GM21381 (cell line): Measurements from ENCODE around the gene KCNIP4.
"Not testable (repeated sequence)": the region's sequence is repeated elsewhere in the genome, so short reads cannot be mapped to it uniquely, and the experiment has no call there.

ENCODE experiments used
- ATAC-seq: cut with Tn5 transposase; IDR thresholded peaks from one replicate; pipeline ENCODE4 v1.9.1; 2021; ENCODE audit warnings: mild to moderate bottlenecking, moderate library complexity; ENCODE audit not compliant: unreplicated experiment

Gene KCNIP4

DNA sequence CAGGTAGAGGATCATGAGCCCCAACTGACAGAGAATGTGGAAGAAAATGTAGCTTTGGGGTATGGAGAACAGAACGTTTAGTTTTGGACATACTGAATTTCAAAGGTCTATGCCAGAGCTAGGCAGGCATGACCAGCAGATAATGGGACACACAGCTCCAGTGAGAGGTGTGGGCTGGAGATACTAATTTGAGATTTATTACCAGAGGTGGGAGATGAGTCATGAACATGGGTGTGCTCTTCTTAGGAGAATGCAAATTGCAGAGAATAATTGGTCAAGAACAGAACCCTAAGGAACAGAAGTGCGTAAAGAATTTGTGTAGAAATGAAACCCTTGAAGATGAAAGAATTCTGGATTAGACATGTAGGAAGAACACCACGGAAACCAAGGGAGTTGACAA lies 1123.1 kb downstream of the KCNIP4 start:
- ATAC-seq, result no peak

DNA sequence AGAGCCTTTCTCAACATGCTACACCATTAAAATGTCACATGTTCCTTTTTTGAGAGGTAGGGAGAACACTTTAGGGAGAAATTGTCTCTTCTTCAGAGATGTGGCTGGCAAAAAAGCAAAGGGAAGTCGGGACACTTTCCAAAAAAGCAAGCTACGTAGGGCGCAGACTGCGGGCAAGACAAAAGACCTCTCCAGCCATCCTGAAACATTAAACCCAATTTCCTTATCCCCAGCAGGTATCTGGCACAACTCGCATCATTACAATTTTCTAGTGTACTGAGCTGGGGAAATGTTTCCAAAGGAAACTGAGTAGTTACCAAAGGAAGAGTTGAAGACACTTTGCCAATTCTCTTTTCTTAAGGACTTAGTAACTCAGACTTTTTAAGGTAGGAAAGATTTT lies 1132.3 kb downstream of the KCNIP4 start:
- ATAC-seq, result no peak

DNA sequence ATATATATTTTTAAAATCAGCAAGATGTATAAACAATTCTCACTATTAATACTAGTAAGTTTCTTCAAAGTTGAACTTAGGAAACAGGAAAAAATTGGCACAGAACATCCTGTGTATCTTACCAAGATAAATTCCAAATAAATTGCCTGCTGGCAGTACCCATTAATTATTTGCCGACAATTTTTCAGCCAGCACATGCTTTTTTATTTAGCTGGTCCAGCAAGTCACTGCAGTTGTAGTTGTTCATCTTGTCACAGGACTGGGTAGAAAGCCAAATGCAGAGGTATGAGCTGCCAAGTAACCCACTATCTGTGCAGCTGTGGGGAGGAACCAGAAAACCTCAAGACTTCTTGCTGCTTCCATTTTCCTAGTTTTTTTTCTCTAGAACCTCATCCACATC lies 1134.9 kb downstream of the KCNIP4 start:
- no peak for ATAC-seq

DNA sequence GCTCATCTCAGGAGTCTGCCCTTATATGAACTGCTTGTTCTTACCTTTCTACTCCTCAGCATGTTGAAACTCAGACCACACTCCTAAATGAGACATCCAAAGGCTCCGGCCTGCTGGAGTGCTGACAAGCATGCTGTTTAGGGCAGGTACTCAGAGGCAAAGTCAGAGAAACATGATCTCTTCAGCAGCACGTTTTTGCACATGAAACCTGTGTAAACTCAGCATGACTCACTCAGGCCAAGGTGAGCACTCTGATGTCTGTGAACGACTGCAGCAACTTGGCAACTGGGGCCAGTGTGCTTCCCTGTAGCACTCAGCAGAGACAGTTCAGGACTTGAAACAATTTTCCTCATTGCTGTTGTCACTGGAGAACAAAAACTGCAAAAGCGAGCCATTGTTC lies 1138.8 kb downstream of the KCNIP4 start:
- ATAC-seq, result no peak

DNA sequence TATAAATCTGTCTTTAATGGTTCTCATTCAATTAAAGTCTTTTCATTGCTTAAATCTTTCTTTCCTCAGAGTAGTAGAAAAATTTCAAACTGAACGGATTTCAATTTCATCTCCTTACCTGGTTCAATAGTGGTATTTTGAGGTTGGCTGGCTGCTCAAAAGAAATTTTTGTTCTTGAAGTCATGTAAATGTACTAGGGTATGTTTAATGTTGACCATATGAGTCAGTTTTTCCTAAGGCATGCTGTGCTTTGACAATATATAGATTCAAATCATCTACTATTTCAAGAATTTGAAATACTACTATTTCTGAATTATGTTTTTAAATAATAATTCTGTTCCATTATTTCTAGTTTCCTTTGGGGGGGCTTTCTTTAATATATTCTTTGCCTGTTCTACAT lies 1142.9 kb downstream of the KCNIP4 start:
- no peak for ATAC-seq

DNA sequence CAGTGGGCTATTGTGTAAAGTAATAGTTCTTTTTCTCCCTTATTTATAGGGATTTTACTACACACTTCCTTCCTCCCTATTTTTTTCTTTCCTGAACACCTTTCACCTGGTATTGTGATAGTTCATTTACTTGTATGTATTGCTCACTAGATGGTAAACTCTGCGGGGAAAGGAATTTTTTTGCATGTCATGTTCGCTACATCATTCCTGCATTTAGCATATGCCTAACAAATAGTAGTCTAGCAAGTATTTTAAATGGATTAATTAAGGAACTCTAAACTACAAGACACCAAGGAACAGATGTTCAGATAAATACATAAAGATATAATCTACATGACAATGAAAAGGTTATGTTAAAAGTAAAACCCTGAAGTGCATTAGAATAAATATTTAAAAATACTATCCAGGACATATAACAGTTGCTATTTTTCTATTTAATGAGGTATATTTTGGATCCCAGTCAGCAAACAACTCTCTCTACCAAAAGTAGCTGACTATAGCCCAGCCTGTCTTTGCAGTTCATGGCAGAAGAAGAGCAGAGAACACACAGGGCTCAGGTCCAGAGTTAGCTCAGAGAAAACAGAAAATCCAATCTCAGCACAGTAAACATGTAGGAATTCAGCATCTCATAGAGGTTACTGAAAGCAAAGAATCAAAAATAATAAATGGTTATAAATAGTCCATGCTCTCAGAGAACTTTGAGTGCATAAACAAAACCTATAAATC lies 1160.5 kb downstream of the KCNIP4 start:
- no peak for ATAC-seq

DNA sequence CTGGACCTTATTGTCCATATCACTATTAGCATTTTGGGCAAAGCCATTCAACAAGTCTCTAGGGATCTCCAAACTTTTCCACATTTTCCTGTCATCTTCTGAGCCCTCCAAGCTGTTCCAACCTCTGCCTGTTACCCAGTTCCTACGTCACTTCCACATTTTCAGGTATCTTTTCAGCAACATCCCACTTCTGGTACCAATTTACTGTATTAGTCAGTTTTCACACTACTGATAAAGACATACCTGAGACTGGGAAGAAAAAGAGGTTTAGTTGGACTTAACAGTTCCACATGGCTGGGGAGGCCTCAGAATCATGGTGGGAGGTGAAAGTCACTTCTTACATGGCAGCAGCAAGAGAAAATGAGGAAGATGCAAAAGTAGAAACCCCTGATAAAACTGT lies 1165.4 kb downstream of the KCNIP4 start:
- not testable (repeated sequence) for ATAC-seq

DNA sequence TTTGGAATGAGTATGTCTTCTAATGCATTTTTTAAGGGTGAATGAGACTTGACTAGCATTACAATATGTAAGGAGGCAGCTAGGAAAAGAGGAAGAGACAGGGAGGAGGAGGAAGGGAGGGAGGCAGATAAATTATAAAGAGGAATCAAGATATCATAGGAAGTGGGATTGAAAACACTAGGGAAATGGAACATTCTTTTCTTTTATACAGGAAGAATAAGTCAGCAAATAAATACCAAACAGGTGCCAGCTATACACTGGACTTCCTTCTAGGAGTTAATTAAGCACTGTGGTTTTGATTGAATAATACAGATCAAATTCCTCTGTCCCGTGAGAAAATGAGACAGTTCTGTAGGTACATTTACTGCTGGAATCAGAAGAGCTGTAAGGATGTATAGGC lies 1169.7 kb downstream of the KCNIP4 start:
- ATAC-seq, result no peak

DNA sequence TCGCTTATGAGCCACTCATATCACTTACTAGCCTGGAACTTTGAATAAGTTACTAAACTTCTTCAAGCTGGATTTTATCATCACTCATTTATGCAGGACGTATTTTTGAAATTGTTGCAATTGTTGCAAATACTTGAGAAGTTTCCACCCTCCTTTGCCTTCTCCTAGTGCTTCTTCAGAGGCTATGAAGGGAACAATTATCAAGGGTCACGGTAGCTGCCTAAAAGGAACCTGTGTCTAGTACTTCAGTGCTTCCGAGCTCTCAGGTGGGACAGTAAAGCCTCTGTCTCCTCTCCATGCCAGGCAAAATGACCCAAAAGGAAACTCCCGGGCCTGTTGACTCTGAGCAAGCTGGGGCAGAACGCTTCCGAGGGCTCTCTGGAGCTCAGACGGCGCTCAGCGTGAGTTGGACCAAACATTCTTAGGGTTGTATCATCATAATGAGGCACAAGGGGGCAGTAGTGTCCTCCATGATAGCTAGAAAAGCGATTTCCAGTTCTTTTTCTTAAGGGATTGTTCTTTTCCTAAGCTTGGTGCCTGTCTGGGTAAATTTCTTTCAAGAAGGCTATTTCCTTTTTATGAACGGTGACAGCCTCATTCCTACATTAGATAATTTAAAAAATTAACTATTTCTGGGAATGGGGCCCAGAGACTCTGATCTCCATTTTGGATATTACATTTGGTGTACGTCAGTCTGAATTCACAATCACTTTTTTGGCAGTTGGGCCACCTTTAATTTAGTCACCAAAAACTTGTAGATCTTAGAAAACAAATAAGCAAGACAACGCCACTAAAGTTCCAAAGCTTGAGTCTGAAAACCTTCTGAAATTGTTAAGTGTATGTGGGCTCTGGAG lies 1175.2 kb downstream of the KCNIP4 start:
- peak; percentile 82 for ATAC-seq

DNA sequence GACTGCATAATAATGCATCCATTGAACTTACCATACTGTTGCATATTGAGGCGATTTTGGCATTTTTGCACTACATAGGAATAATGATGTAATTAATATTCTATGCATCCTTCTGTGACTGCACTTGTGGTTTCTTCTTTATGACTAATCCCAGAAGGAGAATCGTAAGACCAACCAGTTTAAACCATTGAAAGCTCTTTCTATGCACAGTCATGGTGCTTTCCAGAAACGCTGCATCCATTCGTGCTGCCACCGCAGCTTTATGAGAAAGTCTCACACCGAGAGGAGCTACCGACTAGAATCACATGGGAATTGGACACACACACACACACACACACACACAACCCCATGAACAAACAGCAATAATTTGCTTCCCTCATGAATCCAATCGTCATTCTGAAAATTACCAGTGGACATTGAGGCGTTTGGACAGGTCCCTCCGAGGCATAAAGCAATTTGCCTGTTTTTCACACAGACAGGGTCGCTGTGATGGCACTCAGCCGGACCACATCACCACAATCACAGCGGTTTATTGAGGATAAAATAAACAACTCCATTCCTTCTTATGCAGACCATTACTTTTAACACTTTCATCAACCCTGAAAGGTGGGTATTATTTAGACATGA lies 1184.1 kb downstream of the KCNIP4 start:
- no peak for ATAC-seq

DNA sequence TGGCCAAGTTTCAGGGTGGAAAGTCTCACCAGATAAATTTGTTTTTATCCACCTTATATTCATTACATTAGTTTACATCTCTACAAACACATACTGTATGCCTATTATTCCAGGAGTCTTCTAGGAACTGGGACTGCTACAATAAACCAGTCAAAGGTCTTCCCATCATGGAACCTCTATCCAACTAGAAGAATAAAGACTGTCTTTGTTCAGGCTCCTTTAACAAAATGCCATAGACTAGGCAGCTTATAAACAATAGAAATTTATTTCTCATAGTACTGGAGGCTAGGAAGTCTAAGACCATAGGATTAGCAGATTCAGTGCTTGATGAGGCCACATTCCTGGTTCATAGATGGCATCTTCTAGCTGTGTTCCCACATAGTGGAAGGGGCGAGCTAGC lies 1186.7 kb downstream of the KCNIP4 start:
- no peak for ATAC-seq

DNA sequence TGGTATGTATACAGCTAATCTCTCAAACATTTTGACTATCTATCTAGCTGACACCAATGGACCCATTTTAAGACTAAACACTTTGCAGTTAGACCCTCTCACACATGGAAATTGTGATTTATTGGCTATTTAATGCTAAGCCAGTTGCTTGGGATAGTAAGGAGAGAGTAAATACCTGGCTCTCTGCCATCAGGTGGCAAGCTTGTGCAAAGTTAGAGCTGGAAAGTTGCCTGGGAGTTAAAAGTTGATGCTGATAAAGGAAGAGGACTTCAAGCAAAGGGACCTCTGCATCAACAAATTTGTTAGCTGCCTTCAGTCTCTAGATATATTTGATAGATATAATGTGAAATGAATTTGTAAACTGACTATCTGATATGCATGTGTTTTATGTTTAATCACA lies 1187.2 kb downstream of the KCNIP4 start:
- ATAC-seq, result no peak

DNA sequence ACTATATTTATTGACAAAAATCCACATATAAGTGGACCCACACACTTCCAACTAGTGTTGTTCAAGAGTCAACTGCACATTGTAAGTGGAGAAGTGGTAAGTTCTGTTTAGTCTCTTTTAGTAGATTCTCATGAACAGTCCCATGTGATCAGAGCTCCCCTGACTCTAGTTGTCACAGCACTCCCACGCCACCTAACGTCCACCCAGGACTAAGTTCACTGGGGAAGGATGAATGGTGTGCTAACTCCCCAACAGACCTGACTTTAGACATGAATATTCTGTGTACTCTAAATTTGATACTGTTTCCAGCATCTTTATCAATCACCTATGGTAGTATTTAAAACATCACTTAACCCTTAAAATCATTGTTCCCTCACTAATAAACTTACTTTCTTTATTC lies 1188.5 kb downstream of the KCNIP4 start:
- no peak for ATAC-seq

DNA sequence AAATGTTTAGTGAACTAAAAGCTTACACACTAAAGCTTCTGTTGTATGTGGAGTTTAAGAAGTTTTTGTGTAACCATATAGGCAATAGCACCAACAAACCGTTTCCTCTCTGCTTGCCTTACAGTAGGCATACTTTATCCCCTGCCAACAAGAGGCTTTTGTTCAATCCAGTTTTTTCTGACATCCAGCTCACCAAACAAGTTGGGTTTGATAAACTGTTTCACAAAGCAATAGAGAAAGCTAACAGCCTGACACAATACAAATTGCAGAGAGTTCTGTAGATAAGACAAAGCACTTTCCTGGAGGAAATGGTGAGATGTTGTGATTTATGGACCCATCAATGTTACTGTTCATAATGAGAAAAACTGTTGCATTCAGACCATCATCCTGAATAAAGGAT lies 1194.5 kb downstream of the KCNIP4 start:
- no peak for ATAC-seq

DNA sequence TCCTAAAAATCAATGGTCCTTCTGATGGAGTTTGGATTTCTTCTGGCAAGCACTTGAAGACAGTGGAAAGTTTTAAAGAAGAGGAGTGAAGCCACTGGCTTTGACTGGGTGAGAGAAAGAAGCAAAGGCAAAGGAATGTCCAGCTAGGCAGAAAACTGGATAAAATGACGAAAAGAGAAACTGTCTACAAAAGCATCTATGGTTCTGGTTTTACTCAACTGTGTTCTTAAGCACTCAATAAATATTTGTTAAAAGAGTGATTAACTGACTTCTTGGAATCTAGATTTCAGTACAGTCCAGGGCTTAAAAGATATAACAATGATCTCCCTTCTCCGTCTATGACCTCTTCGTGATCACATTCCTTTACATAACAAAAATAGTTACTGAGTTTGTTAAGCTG lies 1195.9 kb downstream of the KCNIP4 start:
- ATAC-seq, result no peak

DNA sequence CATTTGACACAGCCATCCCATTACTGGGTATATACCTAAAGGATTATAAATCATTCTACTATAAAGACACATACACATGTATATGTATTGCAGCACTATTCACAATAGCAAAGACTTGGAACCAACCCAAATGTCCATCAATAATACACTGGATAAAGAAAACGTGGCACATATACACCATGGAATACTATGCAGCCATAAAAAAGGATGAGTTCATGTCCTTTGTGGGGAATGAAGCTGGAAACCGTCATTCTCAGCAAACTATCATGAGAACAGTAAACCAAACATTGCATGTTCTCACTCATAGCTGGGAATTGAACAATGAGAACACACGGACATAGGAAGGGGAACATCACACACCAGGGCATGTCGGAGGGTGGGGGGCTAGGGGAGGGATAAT lies 1202.6 kb downstream of the KCNIP4 start:
- ATAC-seq, result not testable (repeated sequence)

DNA sequence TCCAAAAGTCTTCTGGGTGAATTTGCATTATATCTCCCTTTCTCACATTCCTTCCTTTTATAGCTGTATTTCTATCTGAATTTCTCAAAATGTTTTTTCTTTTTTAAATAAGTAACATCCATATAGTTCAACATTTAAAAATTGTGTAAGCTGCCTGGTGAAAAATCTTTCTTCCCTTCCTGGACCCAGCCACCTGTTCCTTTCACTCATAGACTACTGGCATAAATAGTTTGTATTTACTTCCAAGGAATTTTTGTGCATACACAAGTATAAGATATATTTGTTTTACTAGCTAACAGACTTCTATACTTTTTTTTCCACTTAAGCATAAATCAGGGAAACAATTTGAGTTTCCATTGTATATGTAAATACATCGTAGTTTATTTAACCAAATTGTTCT lies 1212.6 kb downstream of the KCNIP4 start:
- ATAC-seq, result no peak

DNA sequence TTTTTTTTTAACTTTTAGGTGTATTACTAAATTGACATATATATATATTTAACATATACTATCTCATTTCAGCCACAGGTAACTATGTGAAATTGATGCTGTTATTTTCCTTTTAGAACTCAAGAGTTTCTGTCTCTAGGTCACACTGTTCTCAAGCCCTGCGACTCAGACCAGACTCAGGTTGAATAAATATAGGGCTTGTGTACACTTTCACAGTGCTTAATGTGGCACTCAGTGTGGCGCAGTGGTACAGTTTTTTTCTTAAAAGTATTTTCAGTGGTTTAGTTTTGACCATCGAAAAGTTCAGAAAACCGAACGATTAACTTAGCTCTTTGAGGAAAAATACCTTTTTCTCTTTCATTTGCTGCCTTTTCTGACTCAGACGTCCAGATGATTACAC lies 1223.7 kb downstream of the KCNIP4 start:
- ATAC-seq, result no peak

DNA sequence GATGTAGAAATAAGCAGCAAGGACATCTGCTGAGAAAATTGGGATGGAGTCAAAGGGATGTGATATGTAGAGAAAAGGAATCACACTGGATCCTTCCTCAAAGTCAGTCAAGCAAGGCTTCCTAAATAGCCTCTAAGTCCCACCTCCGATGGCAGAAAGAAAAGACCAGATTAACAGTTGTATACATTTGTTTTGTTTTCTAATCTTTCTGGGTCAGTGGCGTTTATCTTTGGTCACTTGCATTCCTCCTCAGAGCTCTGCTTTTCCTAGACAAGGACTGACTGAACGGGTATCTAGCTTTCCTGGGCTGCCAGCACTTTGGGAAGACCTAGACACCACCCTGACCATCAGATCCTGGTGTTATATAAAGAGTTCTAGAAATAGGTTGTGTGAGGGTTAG lies 1225.1 kb downstream of the KCNIP4 start:
- no peak for ATAC-seq

DNA sequence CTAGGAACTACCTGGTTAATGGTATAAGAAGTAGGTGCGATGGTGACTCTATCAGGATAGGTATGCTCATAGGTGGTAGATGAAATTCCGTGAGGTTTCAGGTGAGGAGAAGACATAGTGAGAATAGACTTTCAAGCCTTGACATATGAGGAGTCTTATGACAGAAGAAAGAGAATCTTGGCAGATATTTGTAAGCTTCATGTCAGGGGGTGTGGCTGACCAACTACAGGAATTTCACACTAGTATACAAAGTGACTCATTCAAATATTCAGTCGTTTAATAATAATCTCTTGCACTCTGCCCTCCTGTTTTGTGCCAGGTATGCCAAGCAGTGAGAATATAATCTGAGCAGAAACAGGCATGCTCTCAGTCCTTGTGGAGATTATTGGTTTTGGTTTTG lies 1225.6 kb downstream of the KCNIP4 start:
- no peak for ATAC-seq

DNA sequence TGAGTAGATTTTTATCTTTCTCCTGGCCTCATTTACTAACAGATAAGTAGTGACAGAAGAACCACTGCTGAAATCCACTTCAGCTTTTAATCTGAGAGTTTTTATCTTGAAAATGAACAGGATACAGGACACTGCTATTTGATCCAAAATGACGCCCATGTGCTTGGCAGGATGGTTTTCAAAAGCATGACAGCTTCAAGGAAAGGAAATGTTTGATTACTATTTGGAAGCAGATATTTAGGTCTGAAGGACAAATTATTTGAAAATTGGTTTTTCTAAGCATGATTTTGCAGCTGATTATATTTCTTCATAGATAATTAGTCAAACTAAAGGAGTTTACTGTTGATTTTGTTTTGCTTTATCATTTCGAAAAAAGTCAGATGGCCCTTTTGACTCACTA lies 1237.2 kb downstream of the KCNIP4 start:
- ATAC-seq, result no peak
